Nephron progenitor cell (in vitro differentiated cells): ENCODE results near the gene ARHGAP24.
A peak's percentile ranks its signal among the peaks of the same experiment; 100 is the strongest.
"Not testable (repeated sequence)": the region's sequence is repeated elsewhere in the genome, so short reads cannot be mapped to it uniquely, and the experiment has no call there.

Experiments used
- DNase-seq: peaks from one replicate; pipeline ENCODE4 v3.0.0; 2021
- H3K27ac Mint-ChIP-seq: 2 replicates; pipeline ENCODE4 v1.8.0; 2021; ENCODE audit warnings: mild to moderate bottlenecking, moderate library complexity, mixed read lengths
- H3K27me3 Mint-ChIP-seq: 2 replicates; pipeline ENCODE4 v1.8.0; 2021; ENCODE audit warnings: mild to moderate bottlenecking, low read depth, mixed read lengths; ENCODE audit not compliant: poor library complexity
- H3K36me3 Mint-ChIP-seq: 2 replicates; pipeline ENCODE4 v1.8.0; 2021; ENCODE audit warnings: low read depth, mixed read lengths
- H3K4me1 Mint-ChIP-seq: 2 replicates; pipeline ENCODE4 v1.8.0; 2021; ENCODE audit warnings: mixed read lengths
- H3K4me3 Mint-ChIP-seq: 2 replicates; pipeline ENCODE4 v1.8.0; 2021; ENCODE audit warnings: mild to moderate bottlenecking, moderate library complexity, mixed read lengths
- H3K9me3 Mint-ChIP-seq: 2 replicates; pipeline ENCODE4 v1.8.0; 2021; ENCODE audit warnings: mild to moderate bottlenecking, moderate library complexity, mixed read lengths
- TF ChIP-seq, protein P1 (sequence below): fragments of 200-600 bp; sonication (generic); IDR thresholded peaks from 2 replicates; pipeline ENCODE4 v1.5.0; 2021; ENCODE audit warnings: antibody characterized with exemption

Gene ARHGAP24

DNA sequence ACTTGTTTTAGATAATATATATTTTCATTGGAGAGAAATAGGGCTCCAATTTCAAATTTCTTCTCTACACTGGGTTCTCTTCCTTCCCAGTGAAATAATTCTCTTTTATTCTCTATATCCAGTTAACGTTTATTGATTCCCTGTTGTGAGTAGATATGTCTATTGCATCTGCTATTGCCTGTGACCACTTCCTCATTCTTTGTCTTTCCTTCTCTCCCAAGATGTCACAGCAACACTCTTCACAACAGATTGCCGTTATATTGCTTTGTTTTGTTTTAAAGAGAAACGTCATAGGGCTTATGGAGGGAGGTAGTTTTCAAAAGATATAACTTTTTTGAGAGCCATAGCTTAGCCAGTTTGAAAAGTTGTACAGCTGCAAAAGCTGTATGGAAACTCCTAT, 343.8 kb downstream of the ARHGAP24 start:
- Mint-ChIP-seq H3K9me3 (peaks cover 33% of the 10 kb centered on the region), H3K27me3 (no peaks in the 10 kb centered on the region), H3K4me3 (no peak overlapping the region), H3K27ac (peak overlapping the region; percentile 39), H3K4me1 (peaks cover 24% of the 10 kb centered on the region), H3K36me3 (peaks cover 34% of the 10 kb centered on the region)
- no peak for DNase-seq
- TF ChIP-seq, protein P1, sequence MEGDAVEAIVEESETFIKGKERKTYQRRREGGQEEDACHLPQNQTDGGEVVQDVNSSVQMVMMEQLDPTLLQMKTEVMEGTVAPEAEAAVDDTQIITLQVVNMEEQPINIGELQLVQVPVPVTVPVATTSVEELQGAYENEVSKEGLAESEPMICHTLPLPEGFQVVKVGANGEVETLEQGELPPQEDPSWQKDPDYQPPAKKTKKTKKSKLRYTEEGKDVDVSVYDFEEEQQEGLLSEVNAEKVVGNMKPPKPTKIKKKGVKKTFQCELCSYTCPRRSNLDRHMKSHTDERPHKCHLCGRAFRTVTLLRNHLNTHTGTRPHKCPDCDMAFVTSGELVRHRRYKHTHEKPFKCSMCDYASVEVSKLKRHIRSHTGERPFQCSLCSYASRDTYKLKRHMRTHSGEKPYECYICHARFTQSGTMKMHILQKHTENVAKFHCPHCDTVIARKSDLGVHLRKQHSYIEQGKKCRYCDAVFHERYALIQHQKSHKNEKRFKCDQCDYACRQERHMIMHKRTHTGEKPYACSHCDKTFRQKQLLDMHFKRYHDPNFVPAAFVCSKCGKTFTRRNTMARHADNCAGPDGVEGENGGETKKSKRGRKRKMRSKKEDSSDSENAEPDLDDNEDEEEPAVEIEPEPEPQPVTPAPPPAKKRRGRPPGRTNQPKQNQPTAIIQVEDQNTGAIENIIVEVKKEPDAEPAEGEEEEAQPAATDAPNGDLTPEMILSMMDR: no peak

DNA sequence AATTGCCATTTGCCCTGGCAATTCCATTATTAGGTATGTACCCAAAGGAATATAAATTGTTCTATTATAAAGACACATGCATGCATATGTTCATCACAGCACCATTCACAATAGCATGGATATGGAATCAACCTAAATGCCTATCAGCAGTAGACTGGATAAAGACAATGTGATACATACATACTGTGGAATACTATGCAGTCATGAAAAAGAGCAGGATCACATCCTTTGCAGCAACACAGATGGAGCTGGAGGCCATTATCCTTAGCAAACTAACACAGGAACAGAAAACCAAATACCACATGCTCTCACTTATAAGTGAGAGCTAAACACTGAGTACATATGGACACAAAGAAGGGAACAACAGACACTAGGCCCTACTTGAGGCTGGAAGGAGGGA, 345.2 kb downstream of the ARHGAP24 start:
- Mint-ChIP-seq H3K36me3 (peaks cover 21% of the 10 kb centered on the region), H3K4me1 (peaks cover 39% of the 10 kb centered on the region), H3K9me3 (peaks cover 23% of the 10 kb centered on the region)
- not testable (repeated sequence) for H3K4me3 Mint-ChIP-seq, H3K27ac Mint-ChIP-seq, DNase-seq, H3K27me3 Mint-ChIP-seq

DNA sequence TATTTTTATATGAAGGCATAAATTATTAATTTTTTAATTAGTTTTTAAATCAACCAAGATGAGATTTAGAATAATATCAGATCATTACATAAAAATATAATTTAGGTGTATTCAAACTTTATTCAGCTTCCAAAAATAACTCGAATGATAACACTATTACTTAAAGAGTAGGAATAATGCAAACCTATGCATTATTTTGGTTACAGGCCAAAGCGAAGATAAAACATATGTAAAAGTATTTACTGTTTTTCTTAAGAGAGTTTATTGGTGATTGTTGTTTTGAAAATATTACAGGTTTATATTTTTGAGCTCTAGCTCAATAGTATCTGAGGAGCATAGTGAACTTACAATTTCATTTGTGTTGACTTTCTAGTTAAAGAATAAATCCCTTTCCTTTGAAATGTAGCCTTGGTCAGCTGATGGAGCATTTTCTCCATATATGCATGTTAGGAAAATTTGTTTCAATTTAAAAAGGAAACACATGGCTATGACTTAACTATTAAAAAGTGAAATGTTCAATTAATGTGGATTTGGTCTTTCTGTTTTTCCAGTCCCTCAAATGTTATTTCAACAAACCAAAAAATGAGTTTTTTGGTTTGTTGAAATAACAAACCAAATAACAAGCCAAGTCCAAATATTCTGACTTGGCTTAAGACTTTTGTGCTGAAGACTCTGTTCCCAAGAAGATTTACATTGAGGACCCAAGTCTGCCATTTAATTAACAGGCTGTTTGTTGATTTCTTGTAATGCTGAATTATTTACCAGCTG, 346.9 kb downstream of the ARHGAP24 start:
- DNase-seq: no peak
- Mint-ChIP-seq H3K4me1 (peaks cover 56% of the 10 kb centered on the region), H3K9me3 (peaks cover 9% of the 10 kb centered on the region), H3K27me3 (no peaks in the 10 kb centered on the region), H3K36me3 (peaks cover 7% of the 10 kb centered on the region), H3K4me3 (no peak overlapping the region), H3K27ac (no peak overlapping the region)
- TF ChIP-seq, protein P1: no peak

DNA sequence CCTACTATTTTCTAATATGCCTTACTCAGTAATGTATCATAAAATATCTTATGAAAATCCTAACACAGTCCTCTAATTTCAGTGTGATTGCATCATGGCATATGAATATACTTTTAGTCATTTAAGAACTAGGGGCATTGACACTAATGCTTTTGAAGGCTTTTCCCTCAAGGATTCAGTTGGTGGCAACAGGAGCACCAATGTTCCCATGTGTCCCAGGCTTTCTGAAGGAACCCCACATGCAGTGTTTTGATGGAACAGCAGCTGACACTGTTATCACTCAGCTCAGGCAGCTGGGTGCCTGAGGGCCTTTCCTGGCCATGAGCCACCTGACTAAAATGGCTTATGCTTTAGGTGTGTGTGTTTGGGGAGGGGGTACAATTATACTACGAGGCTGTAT, 348.3 kb downstream of the ARHGAP24 start:
- Mint-ChIP-seq H3K27me3 (no peaks in the 10 kb centered on the region), H3K4me1 (peaks cover 66% of the 10 kb centered on the region), H3K9me3 (peaks cover 4% of the 10 kb centered on the region), H3K4me3 (no peak overlapping the region), H3K36me3 (peaks cover 3% of the 10 kb centered on the region), H3K27ac (peak overlapping the region; percentile 95)
- TF ChIP-seq, protein P1: no peak
- DNase-seq: no peak

DNA sequence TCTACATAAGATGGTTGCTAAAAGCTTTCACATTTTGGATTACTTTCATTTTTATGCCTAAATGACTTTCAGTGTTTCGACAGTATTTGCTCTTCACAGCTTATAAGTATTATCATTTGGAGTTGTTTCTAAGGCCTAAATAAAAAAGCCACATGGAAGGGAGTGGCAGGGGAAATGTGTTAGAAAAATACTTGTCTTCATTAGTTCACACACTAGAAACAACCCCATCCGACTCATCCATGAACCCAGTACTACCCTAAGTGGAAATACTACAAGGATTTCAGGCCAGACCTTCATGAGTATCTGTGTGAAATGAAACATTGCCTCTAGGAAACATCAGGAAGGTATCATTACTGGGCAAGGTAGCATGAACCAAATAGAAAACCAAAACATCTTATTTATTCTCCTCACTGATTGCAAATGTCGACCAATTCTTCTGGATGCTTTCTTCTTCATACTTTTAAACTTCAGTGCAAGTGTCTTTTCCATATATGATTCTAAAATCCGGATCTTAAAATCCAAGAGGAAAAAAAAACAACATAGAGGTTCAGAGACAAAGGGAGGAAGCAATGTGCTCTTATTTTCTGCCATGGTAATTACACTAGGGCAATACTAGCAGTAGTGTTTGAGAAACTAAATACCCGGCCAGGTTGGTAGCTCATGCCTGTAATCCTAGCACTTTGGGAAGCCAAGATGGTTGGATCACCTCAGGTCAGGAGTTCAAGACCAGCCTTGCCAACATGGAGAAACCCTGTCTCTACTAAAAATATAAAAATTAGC, 349.4 kb downstream of the ARHGAP24 start:
- Mint-ChIP-seq H3K27me3 (no peaks in the 10 kb centered on the region), H3K4me1 (peaks cover 67% of the 10 kb centered on the region), H3K27ac (peak overlapping the region; percentile 95), H3K9me3 (peaks cover 4% of the 10 kb centered on the region), H3K36me3 (peaks cover 3% of the 10 kb centered on the region), H3K4me3 (no peak overlapping the region)
- TF ChIP-seq, protein P1: no peak
- DNase-seq: no peak

DNA sequence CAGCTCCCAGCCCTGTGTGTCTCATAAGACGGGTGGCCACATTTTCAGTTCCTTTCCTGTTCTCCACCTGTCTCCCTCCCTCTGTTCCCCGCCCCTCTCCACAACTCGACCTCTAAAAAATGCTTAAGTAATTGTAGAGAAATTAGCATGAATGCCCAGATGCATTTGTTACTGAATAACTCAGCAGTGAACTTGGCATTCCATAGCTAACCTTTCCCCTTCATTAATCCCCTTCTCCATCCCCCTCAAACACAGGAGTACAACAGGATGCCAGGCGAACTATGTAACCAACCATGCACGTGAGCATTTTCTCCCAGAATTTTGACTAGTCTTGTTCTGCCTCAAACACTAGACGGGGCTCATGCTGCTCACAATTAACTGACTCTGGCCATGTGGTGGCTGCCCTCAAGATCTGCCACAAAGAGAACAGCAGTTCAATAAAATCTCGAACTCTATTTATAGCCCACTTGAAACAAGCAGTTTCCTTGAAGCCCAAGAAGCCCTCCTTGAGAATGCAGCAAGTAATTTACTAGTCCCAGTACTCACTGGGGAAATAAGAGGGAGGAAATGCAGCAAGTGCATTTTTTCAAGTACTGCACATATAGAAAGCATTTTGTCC, 351.2 kb downstream of the ARHGAP24 start:
- H3K4me1 Mint-ChIP-seq: peaks cover 82% of the 10 kb centered on the region

More for the DNA sequence above, 351.2 kb downstream of the ARHGAP24 start:
- Mint-ChIP-seq H3K27me3 (no peaks in the 10 kb centered on the region), H3K36me3 (no peaks in the 10 kb centered on the region), H3K9me3 (no peaks in the 10 kb centered on the region), H3K27ac (peak overlapping the region; percentile 99), H3K4me3 (peak overlapping the region; percentile 86)
- DNase-seq: peak; percentile 43
- TF ChIP-seq, protein P1: no peak
